HPDE6-E6E7 (cell line): Measurements from ENCODE around the gene PLA2G1B.
"Not testable (repeated sequence)": the region's sequence is repeated elsewhere in the genome, so short reads cannot be mapped to it uniquely, and the experiment has no call there.

Experiments
- DNase-seq: peaks from one replicate; pipeline ENCODE4 v3.0.0; 2011; ENCODE audit warnings: missing footprints; ENCODE audit errors: extremely low spot score

Gene PLA2G1B

GRCh38 chr12:120358412-120359100 lies 31.0 kb upstream of the PLA2G1B start:
- DNase-seq = no peak

GRCh38 chr12:120357104-120357503 lies 29.5 kb upstream of the PLA2G1B start:
- DNase-seq = no peak

GRCh38 chr12:120356567-120357030 lies 29.0 kb upstream of the PLA2G1B start:
- peak; percentile 89 for DNase-seq

GRCh38 chr12:120353556-120354317 lies 26.2 kb upstream of the PLA2G1B start:
- DNase-seq = no peak

- no peak for DNase-seq
Observed at GRCh38 chr12:120353136-120353535, 25.6 kb upstream of the PLA2G1B start.

- no peak for DNase-seq
Observed at GRCh38 chr12:120352117-120352516, 24.5 kb upstream of the PLA2G1B start.

- no peak for DNase-seq
Observed at GRCh38 chr12:120350576-120351350, 23.2 kb upstream of the PLA2G1B start.

- no peak for DNase-seq
Observed at GRCh38 chr12:120347766-120348165, 20.2 kb upstream of the PLA2G1B start.

- no peak for DNase-seq
Observed at GRCh38 chr12:120346681-120347080, 19.1 kb upstream of the PLA2G1B start.

GRCh38 chr12:120346031-120346430 lies 18.5 kb upstream of the PLA2G1B start:
- no peak for DNase-seq

GRCh38 chr12:120343692-120344091 lies 16.1 kb upstream of the PLA2G1B start:
- DNase-seq = no peak

- DNase-seq = no peak
Observed at GRCh38 chr12:120343039-120343537, 15.5 kb upstream of the PLA2G1B start.

- no peak for DNase-seq
Observed at GRCh38 chr12:120342175-120343038, 14.8 kb upstream of the PLA2G1B start.

GRCh38 chr12:120339256-120339655 lies 11.7 kb upstream of the PLA2G1B start:
- no peak for DNase-seq

GRCh38 chr12:120337730-120338129 lies 10.2 kb upstream of the PLA2G1B start:
- DNase-seq = no peak

GRCh38 chr12:120336392-120336791 lies 8.8 kb upstream of the PLA2G1B start:
- not testable (repeated sequence) for DNase-seq

- not testable (repeated sequence) for DNase-seq
Observed at GRCh38 chr12:120335447-120335846, 7.9 kb upstream of the PLA2G1B start.

GRCh38 chr12:120332523-120332922 lies 4.9 kb upstream of the PLA2G1B start:
- no peak for DNase-seq

- DNase-seq = no peak
Observed at GRCh38 chr12:120332041-120332440, 4.5 kb upstream of the PLA2G1B start.

GRCh38 chr12:120331390-120331789 lies 3.8 kb upstream of the PLA2G1B start:
- DNase-seq = no peak

GRCh38 chr12:120328228-120328627 lies 649 bp upstream of the PLA2G1B start:
- no peak for DNase-seq
